Anterior cingulate cortex (tissue), 58 donors: ENCODE measurements around the gene ZNF281.
A peak's percentile ranks its signal among the peaks of the same experiment; 100 is the strongest.
"Not testable (repeated sequence)": the region's sequence is repeated elsewhere in the genome, so short reads cannot be mapped to it uniquely, and the experiment has no call there.

Experiments
- DNase-seq, 58 donors: peaks; one replicate each; lab custom pipeline; 2025; lab: John Stamatoyannopoulos, UW

ZNF281 gene

GRCh38 chr1:200366577-200367253, 43.1 kb downstream of the ZNF281 start:
- no peak for DNase-seq

GRCh38 chr1:200365897-200366426, 43.9 kb downstream of the ZNF281 start:
- no peak for DNase-seq

GRCh38 chr1:200364831-200365230, 45.0 kb downstream of the ZNF281 start:
- no peak for DNase-seq

- DNase-seq, result no peak
These were observed 45.6 kb downstream of the ZNF281 start for GRCh38 chr1:200364091-200364759.

GRCh38 chr1:200363264-200363933, 46.4 kb downstream of the ZNF281 start:
- DNase-seq, result no peak

GRCh38 chr1:200362421-200362820, 47.4 kb downstream of the ZNF281 start:
- DNase-seq, result peak in 32 of 58 donors; percentile 2 to 79 (median 41)

GRCh38 chr1:200359610-200360163, 50.1 kb downstream of the ZNF281 start:
- no peak for DNase-seq

- DNase-seq, result not testable (repeated sequence)
These were observed 51.9 kb downstream of the ZNF281 start for GRCh38 chr1:200357925-200358324.

GRCh38 chr1:200355801-200356200, 54.0 kb downstream of the ZNF281 start:
- no peak for DNase-seq
